HG02973 (cell line): Measurements from ENCODE around the gene SEMA4D.

Experiments used
- ATAC-seq: cut with Tn5 transposase; IDR thresholded peaks from one replicate; pipeline ENCODE4 v1.9.1; 2021; ENCODE audit warnings: moderate library complexity; ENCODE audit not compliant: unreplicated experiment

The SEMA4D gene

DNA sequence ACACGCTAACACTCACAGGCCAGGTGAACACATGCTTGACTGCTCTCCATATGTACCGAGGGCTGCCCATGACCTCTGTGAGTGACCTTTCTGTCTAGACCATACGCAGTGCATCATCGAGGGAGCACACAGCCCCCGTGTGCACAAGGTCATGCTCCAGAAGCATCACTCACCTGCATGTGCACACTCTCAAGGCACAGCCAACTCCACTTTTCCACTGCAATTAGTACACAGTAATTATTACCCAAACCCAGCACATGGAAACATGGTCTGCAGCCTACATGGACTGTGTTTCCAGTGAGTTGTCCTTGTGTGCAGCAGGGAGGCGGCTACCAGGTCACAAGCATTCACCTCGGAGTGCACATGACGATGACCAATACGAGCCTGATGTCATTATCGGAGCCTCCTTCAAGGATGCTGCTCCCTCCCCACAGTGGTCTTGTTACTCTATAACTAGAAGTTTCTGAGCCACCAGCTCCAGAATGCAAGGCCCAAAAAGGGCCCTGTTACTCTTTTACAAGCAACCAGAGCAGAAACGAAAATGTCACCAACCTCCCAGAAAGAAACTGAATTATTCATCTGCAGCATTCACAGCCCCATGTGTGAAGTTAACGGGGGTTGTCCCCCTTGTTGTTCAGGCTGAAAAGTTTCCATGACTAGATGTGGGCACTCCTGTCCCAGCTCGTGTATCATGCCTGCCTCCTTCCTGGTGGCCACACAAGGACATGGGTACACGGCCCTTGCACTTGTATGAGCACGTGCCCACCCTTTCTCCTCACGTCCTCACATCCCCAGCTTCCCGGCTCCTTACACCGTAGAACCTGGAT, 31.2 kb downstream of the SEMA4D start:
- peak; percentile 62 for ATAC-seq

GRCh38 chr9:89465726-89466308, 32.1 kb downstream of the SEMA4D start:
- ATAC-seq, result no peak

DNA sequence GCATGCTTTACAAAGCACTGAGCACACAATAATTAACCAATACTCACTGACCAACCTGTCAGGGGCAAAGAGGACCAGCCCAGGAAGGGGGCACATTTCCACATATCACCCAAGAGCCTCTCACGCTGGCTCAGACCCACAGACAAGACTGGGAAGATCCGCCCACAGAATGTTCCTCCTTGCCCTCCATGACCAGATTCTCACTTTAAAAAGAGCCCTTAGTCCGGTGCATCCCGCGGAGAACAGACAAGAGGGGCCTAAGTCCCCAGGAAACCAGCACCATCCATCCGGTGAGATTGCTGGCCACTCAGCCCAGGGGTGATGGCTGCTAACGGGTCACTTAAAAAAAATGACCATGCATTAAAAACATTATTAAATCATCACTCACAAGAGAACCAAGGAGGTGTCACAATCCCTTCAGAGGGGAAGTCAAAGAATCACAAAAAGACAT, 32.9 kb downstream of the SEMA4D start:
- ATAC-seq, result no peak

GRCh38 chr9:89464300-89464901, 33.5 kb downstream of the SEMA4D start:
- no peak for ATAC-seq

DNA sequence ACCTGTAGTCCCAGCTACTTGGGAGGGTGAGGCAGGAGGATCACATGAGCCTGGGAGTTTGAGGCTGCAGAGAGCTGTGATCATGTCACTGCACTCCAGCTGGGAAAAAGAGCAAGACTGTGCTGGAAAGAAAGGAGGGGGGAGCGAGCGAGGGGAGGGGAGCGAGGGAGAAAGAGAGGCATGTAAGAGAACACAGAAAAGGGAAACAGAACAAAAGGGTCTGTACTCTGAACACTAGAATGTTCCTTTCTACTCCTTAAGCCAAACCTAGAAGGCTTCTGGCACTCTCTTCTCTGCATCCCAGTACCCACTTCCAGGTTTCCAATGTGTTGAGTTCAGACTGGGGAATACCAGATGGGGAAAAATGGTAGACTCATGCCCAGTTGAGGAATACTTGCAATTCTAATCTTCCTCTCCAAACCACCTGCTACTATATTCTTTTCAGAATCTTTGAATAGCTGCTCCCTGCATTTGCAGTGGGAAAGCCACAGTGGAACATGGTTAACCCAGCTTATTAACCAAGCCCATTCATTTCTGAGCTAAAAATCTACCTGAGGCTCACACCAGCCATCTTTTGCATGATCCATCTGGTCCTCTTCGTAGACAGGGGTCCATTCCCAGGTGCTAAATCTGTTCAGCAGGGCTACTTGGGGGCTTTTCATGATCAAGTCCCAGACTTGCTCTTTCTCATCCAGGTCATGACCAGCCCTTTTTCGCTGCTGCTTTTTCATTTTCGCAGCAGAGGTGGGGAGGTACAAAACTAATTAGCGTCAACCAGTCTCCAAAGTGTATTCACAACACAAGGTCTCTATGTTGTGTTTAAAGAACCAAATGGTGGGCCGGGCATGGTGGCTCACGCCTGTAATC, 34.9 kb downstream of the SEMA4D start:
- ATAC-seq, result no peak

DNA sequence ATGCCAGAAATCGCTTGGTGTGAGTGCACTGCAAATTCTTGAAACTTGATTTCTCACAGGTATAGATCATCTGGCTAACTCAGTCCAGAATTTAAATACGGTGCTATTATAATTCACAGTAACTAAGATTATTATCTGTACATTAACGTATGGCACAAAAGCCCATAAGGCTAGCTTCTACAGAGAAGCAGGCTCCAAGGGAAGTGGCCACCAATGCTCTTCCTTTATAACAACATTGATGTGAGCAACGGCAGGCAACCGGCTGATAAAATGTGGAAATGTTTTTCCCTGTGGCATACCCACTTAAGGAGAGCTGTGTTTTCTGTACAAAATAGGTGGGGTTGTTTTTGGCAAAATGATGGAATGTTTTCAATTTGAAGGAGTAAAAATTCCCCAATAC, 35.7 kb downstream of the SEMA4D start:
- ATAC-seq, result no peak

- ATAC-seq, result no peak
Measured at GRCh38 chr9:89461265-89461664, 36.6 kb downstream of the SEMA4D start.

DNA sequence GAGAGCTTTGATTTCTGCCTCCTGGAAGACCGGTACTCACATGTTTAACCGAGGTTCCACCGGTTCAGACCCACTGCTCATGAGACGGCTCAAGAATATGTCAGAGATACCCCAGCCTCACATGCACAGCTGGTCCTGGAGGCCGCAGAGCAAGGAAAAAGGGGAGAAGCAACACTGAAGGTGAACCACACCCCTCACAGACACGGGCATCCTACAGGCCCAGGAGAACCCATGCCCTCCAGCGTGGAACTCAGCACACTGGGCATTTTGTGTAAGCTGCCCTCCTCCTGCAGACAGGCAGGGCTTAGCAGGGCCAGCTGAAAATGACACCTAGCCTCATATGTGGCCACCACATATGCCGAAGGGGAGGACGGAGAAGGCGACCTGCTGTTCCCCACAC, 37.4 kb downstream of the SEMA4D start:
- ATAC-seq, result no peak

DNA sequence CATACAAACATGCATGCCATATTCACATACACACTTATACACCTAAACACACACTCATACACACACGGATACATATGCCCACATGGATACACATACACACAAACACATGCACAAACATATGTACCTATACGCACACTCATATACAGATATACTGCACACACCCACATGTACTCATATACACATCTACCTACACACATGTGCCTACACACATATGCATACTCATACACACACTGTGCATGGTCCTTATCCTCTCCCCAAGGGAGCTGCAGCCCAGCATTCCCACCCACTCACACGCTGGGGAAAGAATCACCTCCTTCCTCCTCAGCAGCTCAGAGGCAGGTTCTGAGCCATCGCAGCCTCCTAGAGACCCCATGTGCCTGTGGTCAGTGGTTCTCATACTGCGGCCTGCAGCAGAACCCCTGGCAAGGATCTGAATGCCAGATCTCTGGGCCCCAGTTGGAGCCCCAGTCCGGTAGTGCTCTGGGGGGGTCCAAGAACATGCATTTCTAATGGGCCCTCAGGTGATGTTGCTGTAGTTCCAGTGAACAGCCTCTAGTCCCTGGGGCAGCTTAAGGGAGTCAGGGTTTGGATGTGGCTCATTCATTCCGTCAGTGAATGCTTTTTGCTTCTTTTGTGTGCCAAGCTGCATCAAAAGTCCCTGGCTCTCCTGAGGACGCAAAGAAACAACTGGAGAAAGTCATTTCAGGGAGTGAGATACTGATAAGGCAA, 39.0 kb downstream of the SEMA4D start:
- ATAC-seq, result no peak

DNA sequence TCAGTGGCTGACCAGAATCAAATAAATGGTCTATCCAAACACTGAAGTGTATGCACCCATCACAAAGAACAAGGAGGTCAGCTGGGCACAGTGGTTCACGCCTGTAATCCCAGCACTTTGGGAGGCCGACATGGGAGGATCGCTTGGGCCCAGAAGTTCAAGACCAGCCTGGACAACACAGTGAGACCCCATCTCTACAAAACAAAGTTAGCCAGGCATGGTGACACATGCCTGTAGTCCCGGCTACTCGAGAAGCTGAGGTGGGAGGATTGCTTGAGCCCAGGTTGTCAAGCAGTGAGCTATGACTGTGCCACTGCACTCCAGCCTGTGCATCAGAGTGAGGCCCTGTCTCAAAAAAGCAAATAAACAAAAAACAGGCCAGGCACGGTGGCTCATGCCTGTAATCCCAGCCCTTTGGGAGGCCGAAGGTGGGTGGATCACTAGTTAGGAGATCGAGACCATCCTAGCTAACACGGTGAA, 40.5 kb downstream of the SEMA4D start:
- no peak for ATAC-seq

DNA sequence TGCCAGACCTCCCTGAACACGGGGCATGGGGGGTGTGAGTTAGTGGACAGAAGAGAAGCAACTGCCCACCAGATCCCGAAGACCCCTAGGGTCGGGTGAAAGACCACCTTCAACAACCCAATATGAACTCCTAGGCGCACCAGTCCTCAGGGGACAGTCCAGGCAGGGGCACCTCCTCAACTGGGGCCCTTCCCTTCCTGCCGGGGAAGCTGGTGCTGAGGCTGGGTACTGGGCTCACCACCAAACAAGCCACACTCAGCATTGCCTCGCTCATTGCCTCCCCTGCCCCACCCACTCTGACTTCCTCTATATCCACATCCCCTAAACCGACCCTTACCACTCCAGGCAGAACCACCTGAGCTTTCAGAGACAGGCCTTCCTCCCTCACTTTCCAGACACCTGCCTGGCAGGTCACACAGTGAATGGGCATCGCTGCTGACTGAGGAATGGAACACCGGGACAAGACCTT, 42.5 kb downstream of the SEMA4D start:
- ATAC-seq, result no peak

DNA sequence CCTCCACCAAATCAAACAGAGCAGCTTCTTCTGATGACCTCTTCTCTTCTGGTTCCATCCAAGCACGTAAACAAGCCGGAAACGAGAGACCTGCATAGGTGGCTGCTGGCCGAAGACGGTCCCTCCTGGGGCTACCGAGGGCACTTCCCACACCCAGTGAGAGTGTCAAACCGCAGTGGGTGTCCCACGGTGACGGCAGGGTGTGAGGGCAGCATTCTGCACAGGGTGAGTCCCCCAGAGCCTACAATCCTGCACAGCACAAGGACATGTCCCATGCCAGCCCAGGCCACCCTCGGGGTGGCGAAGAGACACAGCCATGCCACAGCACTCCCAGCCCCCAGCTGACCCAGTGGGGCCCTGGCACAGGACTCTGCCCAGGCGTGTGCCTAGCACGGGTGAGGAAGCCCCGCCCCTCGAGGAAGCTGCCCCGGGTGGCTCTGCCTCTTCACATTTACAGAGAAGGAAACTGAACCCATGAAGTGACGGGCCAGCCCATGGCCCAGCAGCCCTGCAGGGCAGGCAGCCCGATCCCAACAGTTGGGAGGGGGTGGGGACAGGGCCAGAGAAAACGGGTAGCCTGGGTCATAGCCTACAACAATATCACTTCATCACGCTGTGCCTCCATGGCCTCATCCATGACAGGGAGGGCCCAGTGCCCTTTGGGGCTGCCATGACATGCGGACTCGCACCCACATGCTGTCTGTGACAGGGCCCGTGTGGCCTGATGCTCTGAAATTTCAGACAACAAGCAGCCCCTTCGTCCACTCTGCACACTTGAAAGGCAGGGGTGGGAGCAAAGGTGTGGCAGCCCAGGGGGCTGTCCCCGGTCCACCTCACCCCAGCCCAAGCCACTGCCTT, 43.2 kb downstream of the SEMA4D start:
- ATAC-seq, result no peak

DNA sequence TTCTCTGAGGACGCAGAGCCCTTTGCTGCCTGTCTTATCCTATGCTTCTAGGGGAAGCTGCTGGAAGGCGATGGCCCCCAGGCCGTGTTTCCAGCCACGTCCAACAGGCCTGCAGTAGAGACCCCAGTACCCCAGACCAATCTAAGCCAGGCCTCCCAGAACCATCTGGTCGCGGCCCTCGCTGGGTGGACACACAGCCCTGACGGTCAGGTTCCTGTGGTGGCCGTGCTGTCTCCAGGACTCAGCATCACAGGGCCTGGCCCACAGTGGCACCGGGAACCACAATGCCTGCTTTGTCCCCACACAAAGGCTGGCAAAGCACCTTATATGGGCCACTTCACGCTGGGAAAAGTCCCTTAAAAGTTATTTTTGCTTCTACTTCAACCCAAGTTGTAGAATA, 44.5 kb downstream of the SEMA4D start:
- ATAC-seq, result no peak

- ATAC-seq, result no peak
Measured at GRCh38 chr9:89452561-89452960, 45.4 kb downstream of the SEMA4D start.

GRCh38 chr9:89450213-89450612, 47.7 kb downstream of the SEMA4D start:
- no peak for ATAC-seq

DNA sequence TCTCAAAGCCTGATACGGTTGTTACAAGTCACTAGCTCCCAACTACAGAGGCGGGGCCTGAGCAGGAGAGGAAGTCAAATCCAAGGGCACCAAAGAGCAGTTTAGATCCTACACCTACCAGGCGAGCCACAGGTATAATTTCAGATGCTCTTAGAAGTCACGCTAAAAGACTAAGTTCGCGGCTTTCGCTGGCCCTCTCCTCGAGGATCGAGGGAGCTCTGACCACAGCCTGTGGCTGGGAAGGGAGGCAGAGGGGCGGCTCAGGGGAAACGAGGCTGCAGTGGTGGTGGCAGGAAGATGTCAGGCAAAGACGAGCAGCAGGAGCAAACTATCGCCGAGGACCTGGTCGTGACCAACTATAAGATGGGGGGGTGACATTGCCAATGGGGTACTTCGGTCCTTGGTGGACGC, 48.6 kb downstream of the SEMA4D start:
- no peak for ATAC-seq

- no peak for ATAC-seq
Measured at GRCh38 chr9:89448821-89449220, 49.1 kb downstream of the SEMA4D start.

DNA sequence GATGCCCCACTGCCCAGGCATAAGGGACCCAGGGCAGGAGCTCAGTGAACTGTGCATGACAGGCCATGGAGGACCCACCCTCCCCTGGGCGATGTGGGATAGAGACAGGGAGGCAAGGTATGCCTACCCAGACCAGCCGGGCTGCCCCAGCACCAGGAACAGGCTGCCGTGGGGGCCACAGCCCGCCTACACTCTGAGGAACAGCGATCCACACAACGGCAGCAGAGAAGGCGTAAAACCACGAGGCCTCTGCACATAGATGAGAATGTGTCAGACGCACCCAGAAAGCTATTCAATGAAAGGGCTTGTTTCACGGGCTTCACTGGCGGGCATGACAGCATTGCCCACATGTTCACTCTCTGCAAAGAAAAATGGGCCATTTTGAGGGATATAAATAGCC, 49.5 kb downstream of the SEMA4D start:
- no peak for ATAC-seq

DNA sequence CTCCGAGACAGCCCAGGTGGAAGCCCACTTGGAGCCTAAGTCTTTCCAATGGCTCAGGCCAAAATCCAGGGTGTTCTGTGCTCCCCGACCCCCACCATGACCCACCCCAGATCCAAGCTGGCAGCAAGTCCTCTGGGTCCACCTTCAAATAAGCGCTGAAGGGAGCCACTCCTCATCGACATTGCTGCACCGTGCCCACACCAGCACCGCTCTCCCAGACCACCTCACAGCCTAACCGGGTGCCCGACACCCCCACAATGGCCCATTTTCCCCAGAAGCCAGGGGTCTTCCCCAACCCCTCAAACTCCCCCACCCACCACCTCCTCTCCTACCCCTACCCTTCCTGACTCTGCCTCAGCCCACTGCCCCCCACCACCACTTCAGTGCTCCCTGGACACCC, 50.5 kb downstream of the SEMA4D start:
- ATAC-seq, result no peak
